GM12872 (cell line): Measurements from ENCODE around the gene RPS6KA2.

Experiments
- CTCF ChIP-seq: IDR thresholded peaks from 3 replicates; pipeline ENCODE4 v1.5.1; 2011; ENCODE audit warnings: low read depth, mild to moderate bottlenecking, low read length, moderate library complexity; ENCODE audit not compliant: insufficient read depth

The RPS6KA2 gene

DNA sequence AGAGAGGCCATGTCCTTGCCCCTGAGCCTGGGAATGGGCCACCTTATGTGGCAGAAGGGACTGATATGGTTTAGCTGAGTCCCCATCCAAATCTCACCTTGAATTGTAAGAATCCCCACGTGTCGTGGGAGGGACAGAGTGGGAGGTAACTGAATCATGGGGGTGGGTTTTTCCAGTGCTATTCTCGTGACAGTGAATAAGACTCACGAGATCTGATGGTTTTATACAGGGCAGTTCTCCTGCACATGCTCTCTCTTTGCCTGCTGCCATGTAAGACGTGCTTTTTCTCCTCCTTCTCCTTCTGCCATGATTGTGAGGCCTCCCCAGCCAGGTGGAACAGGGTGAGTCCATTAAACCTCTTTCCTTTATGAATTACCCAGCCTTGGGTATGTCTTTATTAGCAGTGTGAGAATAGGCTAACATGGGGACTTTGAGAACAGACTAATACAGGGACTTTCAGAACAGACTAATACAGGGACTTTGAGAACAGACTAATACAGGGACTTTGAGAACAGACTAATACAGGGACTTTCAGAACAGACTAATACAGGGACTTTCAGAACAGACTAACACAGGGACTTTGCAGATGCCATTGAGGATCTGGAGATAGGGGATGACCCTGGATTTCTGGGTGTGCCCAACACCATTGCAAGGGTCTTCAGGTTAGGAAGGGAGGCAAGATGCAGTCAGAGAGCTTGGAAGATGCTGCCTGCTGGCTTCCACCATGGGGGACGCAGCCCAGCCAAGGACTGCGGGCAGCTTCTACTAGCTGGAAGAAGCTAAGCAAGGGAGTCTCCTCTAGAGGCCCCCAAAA lies 127.5 kb downstream of the RPS6KA2 start:
- no peak for TF ChIP-seq CTCF

DNA sequence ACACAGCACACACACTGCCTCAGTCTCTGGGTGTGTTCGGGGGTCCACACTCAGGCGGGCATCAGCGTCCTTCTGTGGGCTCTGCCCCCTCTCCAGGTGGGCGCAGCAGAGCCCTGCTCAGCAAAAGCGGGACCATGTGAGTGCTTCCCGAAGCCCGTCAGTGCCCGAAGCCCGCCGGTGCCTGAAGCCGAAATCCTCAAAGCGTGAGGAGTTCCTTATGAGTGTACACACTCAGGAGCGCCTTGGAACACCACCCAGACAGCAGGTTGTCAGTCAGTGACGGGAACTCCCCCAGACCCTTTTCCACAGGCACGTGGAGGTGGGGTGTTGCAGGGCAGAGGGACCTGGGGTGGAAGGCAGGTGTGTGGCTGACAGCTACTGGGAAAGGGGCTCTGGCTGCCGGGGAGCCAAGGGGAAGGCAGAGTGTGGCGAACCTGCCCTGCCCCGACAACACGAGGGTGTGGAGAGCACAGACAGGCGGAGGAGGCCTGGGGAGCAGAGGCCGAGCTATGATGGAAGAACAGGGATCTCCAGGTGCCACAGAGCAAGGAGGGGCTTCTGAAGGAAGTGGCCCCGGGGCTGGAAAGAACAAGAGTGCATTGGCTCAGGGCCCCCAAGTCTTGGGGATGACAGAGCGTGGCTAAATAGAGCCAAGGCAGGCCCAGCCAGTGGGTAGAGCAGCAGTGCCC lies 128.2 kb downstream of the RPS6KA2 start:
- no peak for TF ChIP-seq CTCF

DNA sequence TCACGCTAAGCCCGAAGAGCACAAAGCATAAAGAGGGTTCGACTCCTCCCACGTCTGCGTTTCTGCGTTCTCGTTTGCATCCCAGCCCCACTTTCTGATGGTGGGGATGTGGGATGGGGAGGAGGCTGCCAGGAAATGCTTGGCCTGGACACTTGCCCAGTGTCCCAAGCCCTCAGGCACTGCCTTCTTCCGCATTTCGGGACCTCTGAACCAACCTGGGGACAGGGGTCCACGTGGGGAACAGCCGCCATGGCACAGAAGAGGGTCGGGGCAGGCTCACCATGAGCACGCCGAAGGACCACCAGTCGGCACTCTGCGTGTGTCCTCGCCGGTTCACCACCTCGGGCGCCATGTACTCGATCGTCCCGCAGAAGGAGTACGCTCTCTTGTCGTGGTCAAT lies 128.8 kb downstream of the RPS6KA2 start:
- no peak for TF ChIP-seq CTCF

DNA sequence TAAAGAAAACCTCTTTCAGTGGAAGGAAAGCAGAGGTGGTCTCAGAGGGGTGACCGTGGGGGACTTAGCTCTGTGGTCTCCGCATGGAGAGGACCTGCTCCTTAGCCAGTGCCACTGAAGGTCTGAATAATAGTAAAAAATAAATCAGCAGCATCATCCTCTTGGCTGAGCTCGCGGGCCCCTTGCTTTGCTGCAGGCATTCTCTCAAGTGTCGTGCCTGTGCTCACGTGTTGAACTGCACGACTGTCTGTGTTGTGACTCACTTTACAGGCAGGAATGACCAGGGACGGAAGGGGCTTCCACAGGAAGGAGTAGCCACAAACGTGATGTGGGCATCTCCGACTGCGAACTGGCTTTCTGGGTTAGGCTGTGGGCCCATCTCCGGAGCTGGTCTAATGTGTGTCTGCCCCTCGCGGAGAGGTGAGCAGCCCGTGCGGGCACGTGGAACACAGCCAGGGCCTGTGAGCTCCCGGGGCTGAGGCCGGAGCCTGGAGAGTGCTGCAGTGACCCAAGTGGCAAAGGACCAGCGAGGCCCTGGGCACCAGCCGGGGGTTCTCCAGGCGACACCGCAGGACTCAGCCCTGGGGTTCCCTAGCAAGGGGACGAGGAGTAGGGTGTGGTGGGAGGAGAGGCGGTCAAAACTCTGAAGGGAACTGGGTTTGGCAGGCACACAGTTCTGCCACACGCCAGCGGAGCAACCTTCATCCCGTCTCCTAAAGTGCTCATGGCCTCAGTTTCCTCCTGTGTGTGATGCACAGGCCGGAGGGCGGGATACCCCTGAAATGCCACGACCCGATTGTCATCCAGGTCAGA lies 129.8 kb downstream of the RPS6KA2 start:
- TF ChIP-seq CTCF: no peak

DNA sequence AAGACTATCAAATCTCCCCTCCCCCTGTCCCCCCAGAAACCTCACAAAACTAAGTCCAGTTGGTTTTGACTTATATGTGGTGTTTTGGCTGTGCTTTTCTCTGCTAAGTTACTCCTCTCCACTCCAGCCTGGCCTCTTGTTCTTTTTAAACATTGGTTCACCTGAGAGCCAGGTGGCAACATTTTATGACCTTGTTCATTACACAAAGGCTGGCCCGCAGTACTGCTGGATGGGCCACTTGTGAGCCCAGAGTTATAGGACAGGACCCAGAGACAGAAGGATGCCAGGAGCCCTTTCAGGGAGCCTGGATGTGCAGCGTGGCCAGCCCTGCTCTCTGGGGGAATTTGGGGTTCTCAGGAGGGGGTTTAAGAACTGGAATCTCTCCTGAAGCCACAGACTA lies 130.6 kb downstream of the RPS6KA2 start:
- no peak for TF ChIP-seq CTCF

GRCh38 chr6:166495487-166496314 lies 131.3 kb downstream of the RPS6KA2 start:
- no peak for TF ChIP-seq CTCF
